ENCODE measurements around the gene LCNL1.

- no peak for TF ChIP-seq EZH2 (IDR thresholded peaks at IDR 0.05)
- no peak for TF ChIP-seq POLR2AphosphoS5 (IDR thresholded peaks at IDR 0.05; ENCODE audit: borderline replicate concordance, low read depth, low read length)
Observed at GRCh38 chr9:137001857-137002645, 19.3 kb downstream of the LCNL1 start.
